SK-N-MC (cell line): Measurements from ENCODE around the gene CEACAM4.
A peak's percentile ranks its signal among the peaks of the same experiment; 100 is the strongest.

Source experiments
- DNase-seq: peaks from one replicate; pipeline ENCODE4 v3.0.0-alpha.2; 2011; ENCODE audit warnings: low read depth, low spot score
- H3K27ac ChIP-seq: fragments of 200-600 bp; sonication (generic); 2 replicates; pipeline ENCODE4 v1.5.1; 2016; ENCODE audit warnings: mixed run types
- H3K36me3 ChIP-seq: fragments of 200-600 bp; sonication (generic); 2 replicates; pipeline ENCODE4 v1.6.1; 2017; ENCODE audit warnings: antibody characterized with exemption, low read length, mixed read lengths; ENCODE audit not compliant: insufficient read depth
- H3K4me3 ChIP-seq: fragments of 200-600 bp; sonication (generic); 2 replicates; pipeline ENCODE4 v1.5.1; 2016
- H3K9ac ChIP-seq: fragments of 200-600 bp; sonication (generic); 2 replicates; pipeline ENCODE4 v1.8.0; 2017; ENCODE audit warnings: mixed run types, mixed read lengths; ENCODE audit not compliant: insufficient read length
- H3K9me3 ChIP-seq: fragments of 200-600 bp; sonication (generic); 2 replicates; pipeline ENCODE4 v1.6.1; 2017; ENCODE audit warnings: low read depth, mild to moderate bottlenecking, antibody characterized with exemption, low read length, moderate library complexity, mixed read lengths
- EZH2 ChIP-seq: fragments of 200-600 bp; sonication (generic); IDR thresholded peaks from one replicate; pipeline ENCODE4 v1.6.1; 2017; ENCODE audit warnings: antibody characterized with exemption
- FOXP2 ChIP-seq: optimal IDR thresholded peaks from 2 replicates; pipeline ENCODE3; 2011; ENCODE audit warnings: mild to moderate bottlenecking, moderate library complexity; ENCODE audit not compliant: insufficient read depth; ENCODE audit errors: extremely low read length, control extremely low read depth
- POLR2AphosphoS5 ChIP-seq: IDR thresholded peaks from 2 replicates; pipeline ENCODE4 v1.6.1; 2012; ENCODE audit warnings: mild to moderate bottlenecking, low read depth, low read length, borderline replicate concordance

The CEACAM4 gene

DNA sequence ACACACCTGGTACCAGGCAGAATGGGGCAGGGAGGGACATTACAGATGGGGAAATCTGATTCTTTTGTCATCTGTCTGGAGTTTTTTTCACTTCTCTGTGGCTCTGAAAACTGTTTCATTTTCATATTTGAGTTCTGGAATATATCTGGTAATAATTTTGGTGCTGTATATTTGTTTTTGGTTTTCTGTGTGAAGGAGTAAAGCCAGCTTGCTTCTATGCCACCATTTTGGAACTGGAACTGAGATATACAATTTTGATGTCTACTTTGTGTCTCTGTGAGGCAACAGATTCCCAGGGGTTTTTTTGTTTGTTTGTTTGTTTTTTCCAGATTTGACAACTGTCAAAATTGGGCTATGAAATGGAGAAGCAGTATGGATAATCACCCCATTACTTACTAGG, 16.1 kb downstream of the CEACAM4 start:
- no peaks in the 10 kb centered on the region for H3K9me3 ChIP-seq
- TF ChIP-seq POLR2AphosphoS5 (no peak), EZH2 (no peak), FOXP2 (no peak)
- no peaks in the 10 kb centered on the region for H3K36me3 ChIP-seq

DNA sequence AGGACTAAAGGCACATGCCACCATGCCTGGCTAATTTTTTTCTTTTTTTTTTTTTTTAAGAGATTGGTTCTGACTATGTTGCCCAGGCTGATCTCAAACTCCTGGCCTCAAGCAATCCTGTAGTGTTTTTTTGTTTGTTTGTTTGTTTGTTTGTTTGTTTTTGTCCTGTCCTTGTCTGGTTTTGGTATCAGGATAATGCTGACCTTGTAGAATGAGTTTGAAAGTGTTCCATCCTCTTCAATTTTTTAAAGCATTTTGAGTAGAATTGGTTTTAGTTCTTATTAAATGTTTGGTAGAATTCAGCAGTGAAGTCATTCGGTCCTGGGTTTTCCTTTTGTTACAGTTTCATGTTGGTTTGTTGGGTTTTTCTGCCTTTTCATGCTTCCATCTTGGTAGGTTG, 19.2 kb downstream of the CEACAM4 start:
- TF ChIP-seq FOXP2 = no peak
- TF ChIP-seq POLR2AphosphoS5 = no peak
- TF ChIP-seq EZH2 = no peak
- no peaks in the 10 kb centered on the region for H3K9me3 ChIP-seq
- no peak overlapping the region for H3K27ac ChIP-seq
- no peak overlapping the region for H3K9ac ChIP-seq
- H3K36me3 ChIP-seq = no peaks in the 10 kb centered on the region
- H3K4me3 ChIP-seq = no peak overlapping the region
- DNase-seq = no peak

More for the DNA sequence above, 16.1 kb downstream of the CEACAM4 start:
- Histone ChIP-seq H3K27ac (no peak overlapping the region), H3K4me3 (no peak overlapping the region), H3K9ac (no peak overlapping the region)
- DNase-seq = no peak

DNA sequence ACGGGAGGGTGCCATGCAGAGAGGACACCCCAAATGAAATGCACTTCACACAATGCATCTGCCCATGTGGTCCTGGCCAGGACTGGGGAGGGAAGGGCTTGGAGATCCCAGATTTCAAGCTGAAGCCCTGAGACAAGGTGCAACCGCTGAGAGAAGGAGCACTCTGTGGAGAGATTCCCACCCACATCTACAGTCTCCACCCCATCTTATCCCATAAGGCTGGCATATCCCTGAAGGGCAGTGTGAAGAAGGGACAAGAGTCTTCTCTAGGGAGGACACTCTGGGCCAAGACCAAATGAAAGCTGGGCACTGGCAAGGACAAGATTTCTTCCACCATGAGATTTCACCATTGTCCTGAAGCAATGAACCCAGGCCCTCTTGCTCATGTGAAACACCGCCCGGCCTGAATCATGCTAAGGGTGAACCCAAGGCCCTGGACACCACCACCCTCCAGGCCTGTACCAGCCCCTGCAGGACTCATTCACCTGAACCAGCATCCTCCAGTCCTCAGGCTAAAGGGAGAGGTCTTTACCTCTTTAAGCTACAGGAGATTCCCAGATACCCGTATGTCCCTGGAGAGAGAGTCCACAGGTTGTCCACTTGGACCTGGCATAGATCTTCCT, 20.5 kb downstream of the CEACAM4 start:
- no peak overlapping the region for H3K27ac ChIP-seq
- no peak overlapping the region for H3K4me3 ChIP-seq
- H3K9ac ChIP-seq = no peak overlapping the region
- DNase-seq = no peak
- TF ChIP-seq EZH2 (no peak), FOXP2 (no peak), POLR2AphosphoS5 (no peak)
- no peaks in the 10 kb centered on the region for H3K36me3 ChIP-seq
- H3K9me3 ChIP-seq = no peaks in the 10 kb centered on the region

DNA sequence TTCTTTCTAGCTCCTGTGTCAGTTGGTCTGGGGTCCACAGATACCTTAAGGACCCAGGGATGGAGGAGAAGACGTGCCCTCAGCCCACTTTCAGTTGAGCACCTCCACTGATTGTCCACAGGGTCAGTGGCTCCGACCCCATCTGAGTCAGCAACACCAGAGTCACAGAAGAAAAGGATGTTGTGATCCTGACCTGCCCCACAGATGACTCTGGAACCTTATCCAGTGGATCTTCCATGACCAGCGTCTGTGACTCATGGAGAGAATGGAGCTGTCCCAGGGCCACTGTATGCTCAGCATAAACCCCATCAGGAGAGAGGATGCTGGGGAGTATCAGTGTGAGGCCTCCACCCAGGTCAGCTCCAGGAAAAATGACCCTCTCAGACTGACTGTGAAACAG, 22.0 kb downstream of the CEACAM4 start:
- Histone ChIP-seq H3K4me3 (no peak overlapping the region), H3K9me3 (no peaks in the 10 kb centered on the region), H3K9ac (no peak overlapping the region), H3K27ac (no peak overlapping the region), H3K36me3 (no peaks in the 10 kb centered on the region)
- no peak for DNase-seq
- TF ChIP-seq POLR2AphosphoS5 = no peak

DNA sequence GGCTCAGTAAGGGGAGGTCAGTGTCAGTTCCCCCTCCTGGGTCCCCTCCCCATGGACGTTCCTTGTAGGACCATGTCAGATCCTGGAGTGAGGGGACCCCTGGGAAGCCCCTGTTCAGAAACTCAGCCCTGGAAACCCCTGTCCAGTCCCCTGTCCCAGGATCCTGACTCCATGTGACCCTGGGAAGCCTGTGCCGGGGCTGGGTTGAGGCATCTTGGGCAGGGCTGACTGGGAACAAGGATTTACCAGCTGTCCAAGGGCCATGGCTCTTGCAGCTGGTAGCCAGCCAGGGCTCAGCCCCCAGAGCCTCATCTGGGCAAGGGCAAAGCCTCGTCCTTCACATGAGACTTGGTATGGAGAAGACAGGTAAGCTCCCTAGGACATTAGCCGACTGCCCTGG, 25.1 kb downstream of the CEACAM4 start:
- no peak overlapping the region for H3K4me3 ChIP-seq
- DNase-seq = no peak

DNA sequence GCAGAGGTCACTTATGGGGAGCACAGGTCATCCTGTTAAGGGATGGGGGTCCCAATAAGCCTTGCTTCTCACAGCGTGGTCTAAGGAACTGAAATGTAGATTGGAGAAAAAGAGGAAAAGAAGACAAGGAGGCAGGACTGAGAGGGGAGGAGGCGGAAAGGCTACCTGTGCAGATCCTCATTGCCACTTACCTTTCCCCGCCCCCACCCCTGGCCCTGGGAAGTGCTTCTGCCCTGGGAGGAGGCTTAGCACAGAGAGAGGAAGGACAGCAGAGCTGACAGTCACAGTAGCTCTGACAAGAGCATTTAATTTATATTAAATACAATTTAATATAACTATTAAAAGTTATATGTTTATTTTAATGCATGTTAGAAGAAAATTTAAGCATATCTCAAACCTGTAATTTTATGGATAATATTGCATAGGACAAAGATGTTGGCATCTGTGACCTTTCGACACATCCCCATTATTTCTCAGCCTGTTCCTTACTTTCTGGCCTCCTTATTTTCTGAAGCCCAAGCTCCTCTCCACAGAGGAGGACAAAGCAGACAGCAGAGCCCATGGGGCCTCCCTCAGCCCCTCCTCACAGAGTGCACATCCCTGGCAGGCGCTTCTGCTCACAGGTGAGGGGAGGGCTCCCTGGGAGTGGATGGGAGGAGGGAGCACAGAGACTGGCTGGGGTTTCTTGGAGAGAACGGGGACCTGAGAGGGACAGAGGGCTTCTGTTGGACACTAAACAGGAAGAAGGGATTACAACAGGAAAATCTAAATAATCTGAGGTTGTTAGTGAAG, 27.5 kb downstream of the CEACAM4 start:
- H3K9me3 ChIP-seq = no peaks in the 10 kb centered on the region
- H3K9ac ChIP-seq = no peak overlapping the region
- H3K36me3 ChIP-seq = no peaks in the 10 kb centered on the region
- H3K4me3 ChIP-seq = no peak overlapping the region
- no peak overlapping the region for H3K27ac ChIP-seq
- TF ChIP-seq POLR2AphosphoS5 (no peak), FOXP2 (no peak), EZH2 (no peak)
- DNase-seq = no peak

More for the DNA sequence above, 25.1 kb downstream of the CEACAM4 start:
- Histone ChIP-seq H3K36me3 (no peaks in the 10 kb centered on the region), H3K27ac (no peak overlapping the region), H3K9ac (no peak overlapping the region), H3K9me3 (no peaks in the 10 kb centered on the region)
- TF ChIP-seq FOXP2 (no peak), EZH2 (no peak), POLR2AphosphoS5 (no peak)

DNA sequence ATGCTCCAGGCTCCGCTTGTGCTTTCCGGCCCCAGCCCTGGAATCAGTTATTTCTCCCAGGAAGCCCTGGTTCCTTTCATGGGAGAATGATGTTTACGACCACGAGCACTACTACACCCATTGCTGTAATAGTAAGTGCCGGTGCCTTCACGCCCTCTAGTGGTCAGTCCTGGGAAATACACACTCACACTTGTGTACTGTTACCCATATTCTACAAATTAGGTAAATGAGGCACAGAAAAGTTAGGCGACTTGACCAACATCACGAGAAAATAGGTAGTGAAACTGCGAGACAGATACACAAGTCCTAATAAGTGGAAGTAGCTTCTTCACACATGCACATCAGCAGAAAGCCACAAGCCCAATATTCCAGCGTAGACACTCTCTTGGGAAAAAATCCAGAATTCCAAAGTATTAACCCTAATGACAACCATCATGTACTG, 29.3 kb downstream of the CEACAM4 start:
- H3K9me3 ChIP-seq = no peaks in the 10 kb centered on the region
- peak; percentile 66 for DNase-seq
- no peak overlapping the region for H3K9ac ChIP-seq
- TF ChIP-seq FOXP2 = no peak
- TF ChIP-seq EZH2 = no peak
- TF ChIP-seq POLR2AphosphoS5 = no peak
- H3K27ac ChIP-seq = no peak overlapping the region
- H3K36me3 ChIP-seq = no peaks in the 10 kb centered on the region
- H3K4me3 ChIP-seq = no peak overlapping the region

DNA sequence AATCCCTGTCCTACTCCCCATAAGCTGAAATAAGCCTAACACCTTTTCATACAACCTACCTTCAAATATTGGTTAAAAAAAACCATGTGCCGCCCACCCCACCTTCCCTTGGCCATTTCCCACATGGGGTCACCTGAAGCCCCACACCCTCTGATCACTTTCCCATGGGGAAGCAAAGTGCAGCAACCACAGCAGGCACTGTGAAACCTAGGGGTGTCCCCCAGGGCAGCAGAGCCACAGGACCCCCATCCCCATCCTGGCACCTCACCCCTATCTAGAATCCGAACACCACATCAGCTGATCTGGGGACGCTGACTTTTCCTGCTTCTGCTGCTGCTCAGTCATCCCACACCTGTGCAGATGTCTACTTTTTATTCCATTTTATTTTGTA, 31.0 kb downstream of the CEACAM4 start:
- no peak overlapping the region for H3K27ac ChIP-seq

More for the DNA sequence above, 31.0 kb downstream of the CEACAM4 start:
- Histone ChIP-seq H3K36me3 (no peaks in the 10 kb centered on the region), H3K9me3 (no peaks in the 10 kb centered on the region), H3K4me3 (no peak overlapping the region), H3K9ac (no peak overlapping the region)
- no peak for DNase-seq
- TF ChIP-seq EZH2 (no peak), FOXP2 (no peak), POLR2AphosphoS5 (no peak)
